Endometrial microvascular endothelial cells (primary cell): Measurements from ENCODE around the gene RNF182. TPM values are rescaled to one million over a fixed set of nuclear protein-coding genes. Genes with fewer than 3 reads are reported as not detected.

Experiments
- in situ Hi-C: cut with HindIII; loops from 2 replicates; pipeline ENCODE4 v1.10.0; 2017; ENCODE audit warnings: low sequenced_read_pairs, low pct_unique_long_range_greater_than_20kb; ENCODE audit errors: inconsistent ontology term
- total RNA-seq: library from RNA; depleted of rRNA; stranded (reverse); fragments of >200 nt; gene quantifications from one replicate; pipeline ENCODE4 v1.2.3, GENCODE V29; 2015; ENCODE audit errors: inconsistent ontology term

The RNF182 gene
- total RNA-seq, 1 donor from 2014 or later: 5.6 TPM

DNA sequence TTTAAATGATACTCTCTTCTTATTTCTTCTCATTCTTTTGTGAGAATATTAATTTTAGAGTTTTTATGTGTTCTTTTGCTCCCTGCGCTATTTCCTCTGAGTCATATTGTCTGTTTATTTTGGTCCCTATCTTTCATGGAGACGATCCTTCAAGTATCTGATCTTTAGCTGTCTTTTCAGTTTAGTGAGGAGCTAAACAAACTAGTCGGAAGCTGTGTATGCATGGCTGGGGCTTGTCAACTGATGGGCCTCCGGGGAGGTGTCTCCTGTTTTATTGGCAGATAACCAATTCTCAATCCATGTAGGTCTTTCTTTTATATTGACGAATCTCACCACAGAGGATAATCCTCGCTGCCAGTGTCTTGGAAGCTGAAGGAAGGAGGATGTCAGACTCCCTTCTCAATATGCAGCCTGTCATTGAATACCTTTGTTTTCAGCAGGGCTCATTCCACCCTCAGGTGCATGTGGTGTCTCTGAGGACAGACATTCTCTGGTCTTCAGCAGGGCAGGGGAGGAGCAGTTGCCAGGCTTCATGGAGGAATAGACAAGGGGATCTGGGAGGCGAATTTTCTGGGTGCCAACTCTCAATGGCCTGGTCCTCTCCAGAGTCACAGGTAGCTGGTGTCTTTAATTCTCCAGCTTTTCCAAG lies 64.9 kb downstream of the RNF182 start:
- in situ Hi-C loops: no loop called here

- in situ Hi-C loops: no loop called here
Measured at GRCh38 chr6:13990796-13991195, 66.0 kb downstream of the RNF182 start.

GRCh38 chr6:13991393-13991792 lies 66.6 kb downstream of the RNF182 start:
- in situ Hi-C loops: no loop called here

GRCh38 chr6:13992417-13993055 lies 67.8 kb downstream of the RNF182 start:
- in situ Hi-C loops: no loop called here

GRCh38 chr6:13993416-13993815 lies 68.7 kb downstream of the RNF182 start:
- in situ Hi-C loops: no loop called here

GRCh38 chr6:13998356-13998755 lies 73.6 kb downstream of the RNF182 start:
- in situ Hi-C loops: no loop called here

- in situ Hi-C loops: no loop called here
Measured at GRCh38 chr6:14000901-14001300, 76.1 kb downstream of the RNF182 start.

DNA sequence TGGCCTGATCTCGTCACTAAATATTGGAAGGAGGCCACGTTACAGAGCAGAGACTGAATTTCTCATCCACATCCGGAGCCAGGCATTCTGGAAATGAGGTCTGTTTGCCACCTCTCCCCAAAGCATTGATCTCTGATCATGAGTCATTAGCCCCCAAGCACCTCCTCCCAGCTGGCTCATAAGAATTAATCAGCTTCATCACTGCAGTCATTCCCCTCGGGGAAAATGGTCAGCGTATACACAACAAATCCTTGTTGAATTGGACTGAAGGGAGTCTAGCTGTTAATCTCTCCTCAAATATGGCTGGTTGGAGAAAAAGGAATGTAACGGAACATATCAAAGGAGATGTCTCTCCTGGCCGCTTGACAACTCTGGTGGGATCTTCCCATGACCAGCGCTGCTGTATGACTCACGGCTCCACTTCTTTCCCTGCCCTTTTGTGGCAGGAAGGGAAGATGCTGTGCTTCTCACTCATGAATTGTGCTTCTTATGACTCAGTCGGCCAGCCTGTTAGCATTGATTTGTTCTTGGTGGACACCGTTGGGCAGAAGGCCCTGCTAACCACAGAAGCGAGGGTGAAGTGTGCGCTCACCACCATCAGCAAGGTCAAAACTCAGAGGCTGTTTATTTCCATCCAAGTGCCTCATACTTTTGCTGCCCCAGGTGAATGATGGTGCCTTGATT lies 76.7 kb downstream of the RNF182 start:
- in situ Hi-C loops: no loop called here

GRCh38 chr6:14002176-14002947 lies 77.6 kb downstream of the RNF182 start:
- in situ Hi-C loops: no loop called here

- in situ Hi-C loops: no loop called here
Measured at GRCh38 chr6:14004258-14004657, 79.5 kb downstream of the RNF182 start.

GRCh38 chr6:14008809-14009208 lies 84.1 kb downstream of the RNF182 start:
- in situ Hi-C loops: no loop called here

DNA sequence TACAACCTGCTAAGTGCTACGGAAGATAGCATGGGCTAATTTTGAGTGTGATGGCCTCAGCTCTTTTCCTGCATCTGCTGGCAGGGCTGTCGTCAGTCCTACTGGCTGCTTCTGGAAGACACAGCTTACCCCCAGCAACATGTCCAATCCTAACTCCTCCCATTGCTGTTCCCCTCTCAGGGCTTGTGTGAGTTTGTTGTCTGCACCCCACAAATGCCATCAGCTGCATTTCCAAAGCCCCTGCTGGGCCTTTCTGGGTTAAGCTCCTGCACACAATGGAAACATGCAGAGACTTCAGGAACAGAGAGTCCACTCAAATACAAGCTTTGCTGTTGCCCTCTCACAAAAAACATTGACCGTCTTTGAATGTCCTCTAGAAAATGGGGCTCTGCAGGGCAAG lies 84.7 kb downstream of the RNF182 start:
- in situ Hi-C loops: no loop called here

DNA sequence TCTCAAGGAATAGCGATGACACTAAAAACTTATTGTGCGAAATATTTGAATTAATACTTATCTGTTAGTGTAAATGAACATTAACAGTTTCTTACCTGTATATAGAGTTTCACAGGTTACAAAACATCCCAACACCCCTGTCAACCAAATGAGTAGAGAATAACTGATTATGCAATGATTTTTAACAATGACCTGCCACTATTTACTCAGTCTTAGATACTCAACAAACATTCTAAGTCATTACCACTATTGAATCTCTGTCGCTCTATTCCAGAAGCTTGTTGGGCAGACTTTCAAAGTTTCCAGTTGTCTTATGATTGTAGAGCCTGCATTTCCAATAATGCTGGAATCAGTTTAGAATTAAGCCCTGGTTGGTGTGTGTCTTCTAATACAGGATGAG lies 85.5 kb downstream of the RNF182 start:
- in situ Hi-C loops: no loop called here

DNA sequence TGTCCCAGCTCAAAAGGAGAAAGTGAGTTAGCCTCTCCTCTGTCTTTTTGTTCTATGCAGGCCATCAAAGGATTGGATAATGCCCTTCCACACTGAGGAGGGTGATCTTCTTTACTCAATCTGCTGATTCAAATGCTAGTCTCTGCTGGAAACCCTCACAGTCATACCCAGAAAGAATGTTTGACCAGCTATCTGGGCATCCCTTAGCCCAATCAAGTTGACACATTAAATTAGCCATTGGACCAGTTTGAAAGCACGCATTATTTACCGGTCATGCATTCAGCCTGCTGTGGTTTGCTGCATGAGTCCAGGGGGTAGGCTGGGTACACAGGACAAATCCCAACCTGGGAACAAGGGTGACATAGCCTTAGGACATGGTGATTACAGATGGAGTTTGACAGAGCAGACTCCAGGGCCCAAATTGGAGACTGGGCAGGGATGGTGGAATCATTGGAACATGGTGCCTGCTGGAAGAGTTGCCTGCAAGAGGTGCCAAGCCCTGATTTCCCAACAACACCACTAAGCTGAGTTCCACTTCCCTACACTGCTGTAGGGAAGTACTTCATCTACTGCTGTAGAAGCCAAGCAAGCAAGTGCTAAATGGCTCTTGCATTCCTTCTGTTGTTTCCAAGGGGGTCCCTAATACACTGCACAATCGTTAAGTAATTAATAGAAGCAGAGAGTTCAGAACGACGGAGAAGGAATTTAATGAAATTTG lies 87.7 kb downstream of the RNF182 start:
- in situ Hi-C loops: no loop called here

DNA sequence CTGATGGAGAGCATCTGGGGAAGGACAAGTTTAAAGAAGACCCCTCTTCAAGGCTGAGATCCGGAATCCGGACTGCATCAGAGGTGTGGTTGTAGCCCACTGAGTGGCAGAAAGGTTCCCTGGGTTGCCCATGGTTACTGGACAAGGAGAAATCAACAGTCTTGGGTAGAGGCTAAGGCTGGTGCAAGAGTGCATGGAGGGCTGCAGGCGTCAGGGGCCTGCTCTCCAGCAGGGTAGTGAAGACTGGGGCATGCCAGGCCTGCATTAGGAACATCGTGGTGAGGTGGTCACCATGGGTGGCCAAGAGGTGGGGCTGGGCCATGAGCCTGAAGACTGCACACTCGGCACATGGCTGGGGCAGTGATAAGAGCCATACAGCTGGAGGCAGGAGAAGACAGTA lies 91.2 kb downstream of the RNF182 start:
- in situ Hi-C loops: no loop called here

GRCh38 chr6:14016432-14016831 lies 91.7 kb downstream of the RNF182 start:
- in situ Hi-C loops: no loop called here

GRCh38 chr6:14016935-14017625 lies 92.3 kb downstream of the RNF182 start:
- in situ Hi-C loops: no loop called here

DNA sequence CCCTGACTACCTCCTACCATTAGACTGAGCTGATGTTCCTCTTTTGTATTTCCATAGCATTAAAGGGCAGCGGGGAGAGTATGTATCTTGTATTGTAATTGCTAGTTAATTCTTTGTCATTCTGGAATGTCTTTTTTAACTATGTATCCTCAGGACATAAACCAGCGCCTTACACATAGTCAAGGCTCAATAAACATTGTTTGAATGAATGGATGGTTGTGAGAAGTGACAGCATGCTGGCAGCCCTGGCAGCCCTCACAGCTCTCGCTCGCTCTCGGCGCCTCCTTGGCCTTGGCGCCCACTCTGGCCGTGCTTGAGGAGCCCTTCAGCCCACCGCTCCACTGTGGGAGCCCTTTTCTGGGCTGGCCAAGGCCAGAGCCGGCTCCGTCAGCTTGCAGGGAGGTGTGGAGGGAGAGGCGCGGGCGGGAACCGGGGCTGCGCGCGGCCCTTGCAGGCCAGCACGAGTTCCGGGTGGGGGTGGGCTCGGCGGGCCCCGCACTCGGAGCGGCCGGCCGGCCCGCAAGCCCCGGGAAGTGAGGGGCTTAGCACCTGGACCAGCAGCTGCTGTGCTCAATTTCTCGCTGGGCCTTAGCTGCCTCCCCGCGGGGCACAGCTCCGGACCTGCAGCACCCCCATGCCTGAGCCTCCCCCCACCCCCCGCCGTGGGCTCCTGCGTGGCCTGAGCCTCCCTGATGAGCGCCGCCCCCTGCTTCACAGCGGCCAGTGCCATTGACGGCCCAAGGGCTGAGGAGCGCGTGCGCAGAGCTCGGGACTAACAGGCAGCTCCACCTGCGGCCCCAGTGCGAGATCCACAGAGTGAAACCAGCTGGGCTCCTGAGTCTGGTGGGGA lies 93.1 kb downstream of the RNF182 start:
- in situ Hi-C loops: no loop called here
